Colon (tissue), 2 donors: Measurements from ENCODE around the gene DNAJB6.
"Not testable (repeated sequence)": the region's sequence is repeated elsewhere in the genome, so short reads cannot be mapped to it uniquely, and the experiment has no call there.

Experiments
- FAIRE-seq: peaks from 2 replicates; lab custom pipeline; 2012; peaks lifted over from hg19 to GRCh38; lab: Jason Lieb, UNC
- donor health status: control.
- donor health status: control.

The DNAJB6 gene

GRCh38 chr7:157442993-157443831 is 106.4 kb downstream of the DNAJB6 start:
- no peak for FAIRE-seq

GRCh38 chr7:157444011-157444842 is 107.4 kb downstream of the DNAJB6 start:
- FAIRE-seq: no peak

- no peak for FAIRE-seq
Observed at GRCh38 chr7:157444843-157445135, 108.0 kb downstream of the DNAJB6 start.

GRCh38 chr7:157445246-157445955 is 108.6 kb downstream of the DNAJB6 start:
- FAIRE-seq: no peak

- FAIRE-seq: no peak
Observed at GRCh38 chr7:157445956-157446295, 109.1 kb downstream of the DNAJB6 start.

GRCh38 chr7:157446322-157446721 is 109.5 kb downstream of the DNAJB6 start:
- no peak for FAIRE-seq

- not testable (repeated sequence) for FAIRE-seq
Observed at GRCh38 chr7:157454003-157454402, 117.2 kb downstream of the DNAJB6 start.

- FAIRE-seq: no peak
Observed at GRCh38 chr7:157457355-157458253, 120.8 kb downstream of the DNAJB6 start.

- FAIRE-seq: no peak
Observed at GRCh38 chr7:157458254-157458633, 121.4 kb downstream of the DNAJB6 start.

GRCh38 chr7:157459966-157460365 is 123.2 kb downstream of the DNAJB6 start:
- FAIRE-seq: no peak

- FAIRE-seq: no peak
Observed at GRCh38 chr7:157460721-157461120, 123.9 kb downstream of the DNAJB6 start.

- FAIRE-seq: no peak
Observed at GRCh38 chr7:157461573-157462418, 125.0 kb downstream of the DNAJB6 start.

- FAIRE-seq: no peak
Observed at GRCh38 chr7:157462419-157462771, 125.6 kb downstream of the DNAJB6 start.

GRCh38 chr7:157462840-157463239 is 126.0 kb downstream of the DNAJB6 start:
- FAIRE-seq: no peak

GRCh38 chr7:157463245-157463644 is 126.4 kb downstream of the DNAJB6 start:
- FAIRE-seq: no peak

- FAIRE-seq: no peak
Observed at GRCh38 chr7:157464111-157464970, 127.5 kb downstream of the DNAJB6 start.

- no peak for FAIRE-seq
Observed at GRCh38 chr7:157464971-157465886, 128.4 kb downstream of the DNAJB6 start.

- FAIRE-seq: no peak
Observed at GRCh38 chr7:157465891-157466866, 129.4 kb downstream of the DNAJB6 start.
